Measurements from ENCODE around the gene NLRP4.

NLRP4 gene

DNA sequence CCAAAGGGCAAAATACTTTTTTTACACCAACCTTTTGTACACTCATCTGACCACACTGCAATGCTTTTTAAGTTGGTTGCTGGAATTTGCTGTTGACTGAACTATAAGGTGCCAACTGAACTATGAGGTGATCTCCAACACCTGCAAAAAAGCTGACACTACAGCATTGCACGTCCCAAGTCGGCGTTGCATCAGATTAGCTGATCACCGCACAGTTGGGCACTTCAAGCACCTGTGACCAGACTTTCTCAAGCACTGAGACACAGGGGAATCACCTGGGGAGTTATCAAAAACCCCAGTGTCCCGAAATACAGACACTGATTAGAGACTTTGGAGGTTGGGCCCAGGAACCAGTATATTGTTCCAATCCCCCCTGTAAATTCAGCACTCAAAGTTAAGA lies 5.7 kb upstream of the NLRP4 start:
- no peaks in the 10 kb centered on the region for H3K9me3 ChIP-seq (replicated peaks; ENCODE audit: insufficient read depth, low read length)
- H3K4me3 ChIP-seq (ENCODE audit: low read length): no peak overlapping the region
- peak overlapping the region; percentile 78 for H3K9ac ChIP-seq (ENCODE audit: low read length)
- peaks cover 30% of the 10 kb centered on the region for H3F3A ChIP-seq (ENCODE audit: insufficient read depth, low read length)
- no peaks in the 10 kb centered on the region for H3K27me3 ChIP-seq (replicated peaks; ENCODE audit: insufficient read depth, low read length)
- H3K4me2 ChIP-seq (ENCODE audit: low read depth, low read length): peak overlapping the region; percentile 50; the same call in 1 of the 2 replicates
- no peak for TF ChIP-seq EZH2 (optimal IDR thresholded peaks at IDR 0.05; ENCODE audit: low read depth, low read length)
- TF ChIP-seq, protein P1, sequence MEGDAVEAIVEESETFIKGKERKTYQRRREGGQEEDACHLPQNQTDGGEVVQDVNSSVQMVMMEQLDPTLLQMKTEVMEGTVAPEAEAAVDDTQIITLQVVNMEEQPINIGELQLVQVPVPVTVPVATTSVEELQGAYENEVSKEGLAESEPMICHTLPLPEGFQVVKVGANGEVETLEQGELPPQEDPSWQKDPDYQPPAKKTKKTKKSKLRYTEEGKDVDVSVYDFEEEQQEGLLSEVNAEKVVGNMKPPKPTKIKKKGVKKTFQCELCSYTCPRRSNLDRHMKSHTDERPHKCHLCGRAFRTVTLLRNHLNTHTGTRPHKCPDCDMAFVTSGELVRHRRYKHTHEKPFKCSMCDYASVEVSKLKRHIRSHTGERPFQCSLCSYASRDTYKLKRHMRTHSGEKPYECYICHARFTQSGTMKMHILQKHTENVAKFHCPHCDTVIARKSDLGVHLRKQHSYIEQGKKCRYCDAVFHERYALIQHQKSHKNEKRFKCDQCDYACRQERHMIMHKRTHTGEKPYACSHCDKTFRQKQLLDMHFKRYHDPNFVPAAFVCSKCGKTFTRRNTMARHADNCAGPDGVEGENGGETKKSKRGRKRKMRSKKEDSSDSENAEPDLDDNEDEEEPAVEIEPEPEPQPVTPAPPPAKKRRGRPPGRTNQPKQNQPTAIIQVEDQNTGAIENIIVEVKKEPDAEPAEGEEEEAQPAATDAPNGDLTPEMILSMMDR (IDR thresholded peaks at IDR 0.05; ENCODE audit: low read length): no peak
- TF ChIP-seq EZH2phosphoT487 (IDR thresholded peaks at IDR 0.05; ENCODE audit: low read length): no peak
- H3K36me3 ChIP-seq (replicated peaks; ENCODE audit: insufficient read depth, low read length): no peaks in the 10 kb centered on the region; the same call in 1 of the 2 replicates
- H2AFZ ChIP-seq (ENCODE audit: low read length): no peak overlapping the region
- H3K79me2 ChIP-seq (ENCODE audit: low read length): no peaks in the 10 kb centered on the region
- H3K9me2 ChIP-seq (replicated peaks; ENCODE audit: insufficient read depth, low read length): no peaks in the 10 kb centered on the region
- peak; percentile 99 for DNase-seq
- H3K27ac ChIP-seq (ENCODE audit: low read length): peak overlapping the region; percentile 99
- H3K4me1 ChIP-seq (ENCODE audit: low read length): peaks cover 37% of the 10 kb centered on the region
- no peaks in the 10 kb centered on the region for H4K20me1 ChIP-seq (ENCODE audit: insufficient read depth, low read length)

- no peaks in the 10 kb centered on the region for H3K9me2 ChIP-seq (replicated peaks; ENCODE audit: insufficient read depth, low read length)
- TF ChIP-seq EZH2phosphoT487 (IDR thresholded peaks at IDR 0.05; ENCODE audit: low read length): no peak
- no peak for TF ChIP-seq EZH2 (optimal IDR thresholded peaks at IDR 0.05; ENCODE audit: low read depth, low read length)
- H3K36me3 ChIP-seq (replicated peaks; ENCODE audit: insufficient read depth, low read length): no peaks in the 10 kb centered on the region; the same call in 1 of the 2 replicates
- H2AFZ ChIP-seq (ENCODE audit: low read length): no peak within 1 kb of the TSS
- no peaks in the 10 kb centered on the region for H3K79me2 ChIP-seq (ENCODE audit: low read length)
- H3K4me3 ChIP-seq (ENCODE audit: low read length): no peak within 1 kb of the TSS
- peaks cover 37% of the 10 kb centered on the region for H3K4me1 ChIP-seq (ENCODE audit: low read length)
- DNase-seq: no peak
- H3K4me2 ChIP-seq (ENCODE audit: low read depth, low read length): no peak within 1 kb of the TSS
- H4K20me1 ChIP-seq (ENCODE audit: insufficient read depth, low read length): no peaks in the 10 kb centered on the region
- H3F3A ChIP-seq (ENCODE audit: insufficient read depth, low read length): peaks cover 30% of the 10 kb centered on the region
- H3K9me3 ChIP-seq (replicated peaks; ENCODE audit: insufficient read depth, low read length): no peaks in the 10 kb centered on the region
- H3K27ac ChIP-seq (ENCODE audit: low read length): peak within 1 kb of the TSS; percentile 99
- no peak within 1 kb of the TSS for H3K9ac ChIP-seq (ENCODE audit: low read length)
- H3K27me3 ChIP-seq (replicated peaks; ENCODE audit: insufficient read depth, low read length): no peaks in the 10 kb centered on the region
These were observed 4.5 kb upstream of the NLRP4 start, which contains the start of gene NLRP11 for GRCh38 chr19:55831846-55832245. NLRP11 (minus strand) TSS chr19:55831999; CDS start chr19:55818174, 13,825 bp downstream.

DNA sequence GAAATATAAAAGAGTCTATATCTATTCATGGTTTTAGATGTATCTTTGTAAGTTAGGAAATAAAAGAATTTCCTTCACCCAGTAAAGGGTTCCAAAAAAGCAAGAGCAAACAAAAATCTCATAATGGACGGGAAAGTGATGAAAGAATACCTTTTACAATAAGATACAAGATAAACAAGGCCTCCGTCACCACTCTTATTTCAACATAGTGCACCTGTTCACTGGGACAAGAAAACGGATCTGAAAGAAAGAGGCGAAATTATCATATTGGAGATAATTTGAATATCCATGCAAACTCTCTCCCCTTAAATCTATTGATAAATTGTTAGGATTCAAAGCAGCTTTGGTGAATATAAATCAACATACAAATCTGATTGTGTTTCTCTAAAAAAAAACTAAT lies 3.7 kb upstream of the NLRP4 start:
- H3K4me2 ChIP-seq (ENCODE audit: low read depth, low read length): no peak overlapping the region
- no peak overlapping the region for H3K9ac ChIP-seq (ENCODE audit: low read length)
- no peak overlapping the region for H3K4me3 ChIP-seq (ENCODE audit: low read length)
- H3K36me3 ChIP-seq (replicated peaks; ENCODE audit: insufficient read depth, low read length): no peaks in the 10 kb centered on the region; the same call in 1 of the 2 replicates
- no peaks in the 10 kb centered on the region for H3K79me2 ChIP-seq (ENCODE audit: low read length)
- DNase-seq: no peak
- no peaks in the 10 kb centered on the region for H4K20me1 ChIP-seq (ENCODE audit: insufficient read depth, low read length)
- peaks cover 37% of the 10 kb centered on the region for H3K4me1 ChIP-seq (ENCODE audit: low read length)
- H2AFZ ChIP-seq (ENCODE audit: low read length): no peak overlapping the region
- peaks cover 30% of the 10 kb centered on the region for H3F3A ChIP-seq (ENCODE audit: insufficient read depth, low read length)
- H3K9me3 ChIP-seq (replicated peaks; ENCODE audit: insufficient read depth, low read length): no peaks in the 10 kb centered on the region
- H3K9me2 ChIP-seq (replicated peaks; ENCODE audit: insufficient read depth, low read length): no peaks in the 10 kb centered on the region
- H3K27me3 ChIP-seq (replicated peaks; ENCODE audit: insufficient read depth, low read length): no peaks in the 10 kb centered on the region
- peak overlapping the region; percentile 21; the same call in 1 of the 2 replicates for H3K27ac ChIP-seq (ENCODE audit: low read length)
- TF ChIP-seq EZH2 (optimal IDR thresholded peaks at IDR 0.05; ENCODE audit: low read depth, low read length): no peak
- TF ChIP-seq EZH2phosphoT487 (IDR thresholded peaks at IDR 0.05; ENCODE audit: low read length): no peak
- TF ChIP-seq, protein P1 (IDR thresholded peaks at IDR 0.05; ENCODE audit: low read length): no peak

GRCh38 chr19:55838251-55838650 lies 1.9 kb downstream of the NLRP4 start:
- DNase-seq: peak; percentile 92
- H2AFZ ChIP-seq (ENCODE audit: low read length): no peak overlapping the region

More at GRCh38 chr19:55838251-55838650, 1.9 kb downstream of the NLRP4 start:
- H3K9me2 ChIP-seq (replicated peaks; ENCODE audit: insufficient read depth, low read length): no peaks in the 10 kb centered on the region
- TF ChIP-seq EZH2 (optimal IDR thresholded peaks at IDR 0.05; ENCODE audit: low read depth, low read length) (no peak), EZH2phosphoT487 (IDR thresholded peaks at IDR 0.05; ENCODE audit: low read length) (no peak)
- TF ChIP-seq, protein P1 (IDR thresholded peaks at IDR 0.05; ENCODE audit: low read length): no peak
- H3K27me3 ChIP-seq (replicated peaks; ENCODE audit: insufficient read depth, low read length): no peaks in the 10 kb centered on the region
- H3F3A ChIP-seq (ENCODE audit: insufficient read depth, low read length): peaks cover 32% of the 10 kb centered on the region
- no peaks in the 10 kb centered on the region for H4K20me1 ChIP-seq (ENCODE audit: insufficient read depth, low read length)
- H3K79me2 ChIP-seq (ENCODE audit: low read length): no peaks in the 10 kb centered on the region
- peak overlapping the region; percentile 46; the same call in 1 of the 2 replicates for H3K4me2 ChIP-seq (ENCODE audit: low read depth, low read length)
- peak overlapping the region; percentile 67 for H3K9ac ChIP-seq (ENCODE audit: low read length)
- 0 out of 2 replicates have a peak overlapping the region, but pooled peaks have one; percentile 19 for H3K4me3 ChIP-seq (ENCODE audit: low read length)
- H3K27ac ChIP-seq (ENCODE audit: low read length): peak overlapping the region; percentile 96
- H3K4me1 ChIP-seq (ENCODE audit: low read length): peaks cover 26% of the 10 kb centered on the region
- H3K36me3 ChIP-seq (replicated peaks; ENCODE audit: insufficient read depth, low read length): no peaks in the 10 kb centered on the region; the same call in 1 of the 2 replicates
- no peaks in the 10 kb centered on the region for H3K9me3 ChIP-seq (replicated peaks; ENCODE audit: insufficient read depth, low read length)
